ENCODE results near the gene SOHLH1.

SOHLH1 gene

DNA sequence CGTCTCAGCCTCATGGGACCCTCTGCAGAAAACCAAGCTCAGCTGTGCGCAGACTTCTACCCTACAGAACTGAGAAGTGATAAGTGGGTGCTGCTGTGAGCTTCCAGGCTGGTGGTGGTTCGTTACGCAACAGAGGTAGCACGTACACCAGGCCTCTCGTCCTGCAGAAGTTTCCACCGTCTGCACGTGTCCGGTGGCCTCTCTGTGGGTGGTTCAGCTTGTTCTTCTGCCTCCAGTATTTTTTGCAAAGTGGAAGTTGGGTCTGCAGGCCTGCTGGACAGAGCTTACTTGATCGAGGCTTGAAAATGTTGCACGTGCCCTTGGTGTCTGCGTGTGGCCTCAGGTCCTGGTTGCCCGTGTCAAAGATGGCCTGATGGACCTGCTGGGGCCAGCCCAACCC lies 30.2 kb upstream of the SOHLH1 start:
- no peak for DNase-seq (ENCODE audit: low read depth in 2 of 2)

DNA sequence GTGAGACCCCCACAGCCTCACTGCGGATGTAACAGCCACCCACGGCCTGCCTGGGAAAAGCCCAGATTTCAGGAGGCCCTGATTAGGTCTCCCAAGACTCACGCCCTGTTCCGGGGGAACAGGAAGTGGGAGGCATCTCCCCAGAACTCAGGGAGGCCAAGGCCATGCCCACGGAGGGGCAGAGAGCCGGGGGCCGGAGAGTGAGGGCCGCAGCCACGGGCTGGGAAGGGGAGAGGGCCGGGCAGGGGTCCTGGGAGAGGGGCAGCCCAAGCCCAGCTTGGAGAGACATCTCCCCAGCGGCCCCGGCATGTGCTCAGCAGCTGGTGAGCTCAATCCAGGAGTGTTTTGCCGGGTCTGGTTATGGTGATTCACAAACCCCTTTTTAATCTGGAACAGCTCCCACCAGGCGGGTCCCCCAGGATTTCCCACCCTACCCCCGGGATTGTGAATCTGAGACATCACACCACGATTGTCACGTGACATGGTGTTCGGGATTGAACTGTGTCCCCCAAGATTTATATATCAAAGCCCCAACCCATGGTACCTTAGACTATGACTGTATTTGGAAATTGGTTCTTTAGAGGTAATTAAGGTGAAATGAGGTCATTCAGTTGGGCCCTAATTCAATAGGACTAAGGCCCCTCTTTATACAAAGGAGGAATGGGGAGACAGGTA lies 29.3 kb upstream of the SOHLH1 start:
- no peak for DNase-seq (ENCODE audit: low read depth in 2 of 2)

DNA sequence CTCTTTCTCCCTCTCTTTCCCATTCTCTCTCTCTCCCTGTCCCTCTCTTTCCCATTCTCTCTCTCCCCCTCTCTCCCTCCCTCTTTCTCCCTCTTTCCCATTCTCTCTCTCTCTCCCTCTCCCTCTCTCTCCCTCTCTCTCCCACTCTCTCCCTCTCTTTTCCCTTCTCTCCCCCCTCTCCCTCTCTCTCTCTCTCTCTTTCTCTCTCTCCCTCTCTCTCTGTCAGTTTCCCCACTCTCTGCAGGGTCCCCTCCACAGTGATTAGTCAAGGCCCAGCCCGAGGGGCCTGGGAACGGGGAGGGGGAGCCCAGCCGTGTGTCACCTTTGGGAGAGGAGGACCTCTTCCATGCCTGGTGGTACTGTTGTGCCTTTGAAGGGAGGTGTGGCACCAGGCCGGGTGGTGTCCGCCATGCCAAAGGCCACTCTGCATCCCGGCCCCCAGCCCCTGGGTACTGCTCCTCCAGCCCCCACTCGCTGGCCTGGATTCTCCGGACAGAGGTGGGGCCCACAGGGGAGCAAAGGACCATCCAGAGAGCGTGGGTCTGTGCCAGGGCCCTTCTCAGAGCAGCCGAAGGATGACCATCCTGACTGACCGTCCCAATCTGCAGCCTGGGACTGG lies 28.1 kb upstream of the SOHLH1 start:
- no peak for DNase-seq (ENCODE audit: low read depth in 2 of 2)

DNA sequence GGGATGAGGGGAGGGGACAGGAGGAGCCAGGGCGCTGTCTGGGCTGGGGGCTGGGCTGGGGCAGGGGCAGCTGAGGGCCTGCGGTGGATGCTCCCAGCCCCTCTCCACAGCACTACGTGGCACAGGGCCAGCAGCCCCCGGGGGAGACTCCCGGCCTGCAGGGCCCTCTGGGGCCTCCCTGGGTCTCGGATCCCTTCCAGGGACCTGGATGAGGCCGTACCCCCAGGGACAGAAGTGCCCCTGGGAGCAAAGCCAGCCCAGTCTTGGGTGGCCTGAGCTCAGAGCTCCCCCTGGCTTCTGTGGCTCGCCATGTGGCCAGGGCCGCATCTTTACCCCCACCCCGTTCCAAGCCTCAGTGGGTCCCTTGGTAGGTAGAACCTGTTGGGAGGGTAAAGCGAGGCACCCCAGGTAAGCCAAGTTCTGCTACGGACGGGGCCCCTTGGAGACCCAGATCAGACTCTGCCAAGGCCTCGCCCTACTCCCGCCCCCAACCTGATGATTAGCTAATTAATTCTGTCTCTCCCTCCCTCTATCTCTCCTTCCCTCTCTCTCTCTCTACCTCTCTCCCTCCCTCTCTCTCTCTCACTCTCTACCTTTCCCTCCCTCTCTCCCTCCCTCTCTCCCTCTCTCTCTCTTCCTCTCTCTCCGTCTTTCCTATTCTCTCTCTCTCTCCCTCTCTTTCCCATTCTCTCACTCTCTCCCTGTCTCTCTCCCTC lies 27.0 kb upstream of the SOHLH1 start:
- DNase-seq (ENCODE audit: low read depth in 2 of 2), result no peak

DNA sequence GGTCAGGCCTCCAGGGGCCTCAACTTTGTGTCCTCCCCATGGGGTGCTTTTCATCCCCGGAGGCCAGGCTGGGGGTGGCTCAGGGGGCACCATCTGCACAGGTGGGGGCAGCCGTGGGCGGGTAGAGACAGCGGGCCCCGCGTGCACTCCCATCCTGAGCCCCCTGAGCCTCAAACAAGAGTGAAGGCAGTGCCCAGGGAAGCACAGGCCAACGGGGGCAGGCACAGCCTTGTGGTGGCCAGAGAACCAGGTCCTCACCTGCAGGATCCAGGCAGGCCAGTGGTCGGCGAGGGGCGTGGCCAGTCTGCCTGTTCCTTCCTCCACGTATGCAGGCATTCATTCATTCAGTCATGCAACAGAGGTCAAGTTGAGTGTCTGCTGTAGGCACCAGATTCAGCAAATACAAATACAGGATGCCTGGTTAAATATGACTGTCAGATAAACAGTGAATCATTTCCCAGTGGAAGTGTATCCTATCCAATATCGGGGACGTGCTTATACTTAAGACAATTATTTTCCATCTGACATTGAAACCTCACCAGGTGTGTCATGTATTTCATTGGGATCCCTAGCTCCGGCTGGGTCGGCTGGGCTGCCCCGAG lies 25.0 kb upstream of the SOHLH1 start:
- DNase-seq (ENCODE audit: low read depth in 2 of 2), result no peak

DNA sequence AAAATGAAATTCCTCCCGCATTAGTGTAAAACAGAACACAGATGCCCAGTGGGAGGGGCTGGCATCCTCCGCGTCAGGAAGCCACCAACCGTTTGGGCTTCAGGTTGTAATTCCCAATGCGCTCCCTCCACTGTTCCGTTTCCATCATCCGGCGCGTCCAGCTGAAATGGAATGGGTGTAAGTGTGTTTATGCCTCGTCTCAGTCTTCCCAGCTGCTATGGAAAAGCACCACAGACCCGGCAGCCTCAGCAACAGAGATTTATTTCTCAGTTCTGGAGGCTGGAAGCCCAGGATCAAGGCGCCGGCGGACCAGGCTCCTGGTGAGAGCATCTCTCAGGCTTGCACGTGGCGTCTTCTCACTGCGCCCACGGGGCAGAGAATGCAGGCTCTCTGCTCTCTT lies 23.1 kb upstream of the SOHLH1 start:
- no peak for DNase-seq (ENCODE audit: low read depth in 2 of 2)

DNA sequence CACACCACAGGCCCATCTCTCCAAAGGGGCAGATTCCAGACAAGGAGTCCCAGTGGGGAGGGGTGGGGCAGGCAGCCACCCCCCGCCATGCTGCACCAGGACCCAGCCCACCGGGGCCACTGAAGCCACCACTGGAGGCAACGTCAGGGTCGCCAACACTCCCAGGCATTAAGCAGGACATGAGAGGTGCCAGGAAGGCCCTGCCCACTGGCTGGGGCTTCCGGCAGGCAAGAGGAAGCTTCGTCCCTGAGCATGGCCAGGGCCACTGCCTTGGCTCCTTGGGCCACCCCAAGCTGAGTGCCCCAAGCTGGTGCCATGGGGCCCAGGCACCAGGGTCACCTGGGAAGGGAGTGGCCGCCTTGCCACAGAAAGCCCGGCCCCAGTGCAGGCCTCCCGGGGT lies 20.2 kb upstream of the SOHLH1 start:
- DNase-seq (ENCODE audit: low read depth in 2 of 2), result no peak

DNA sequence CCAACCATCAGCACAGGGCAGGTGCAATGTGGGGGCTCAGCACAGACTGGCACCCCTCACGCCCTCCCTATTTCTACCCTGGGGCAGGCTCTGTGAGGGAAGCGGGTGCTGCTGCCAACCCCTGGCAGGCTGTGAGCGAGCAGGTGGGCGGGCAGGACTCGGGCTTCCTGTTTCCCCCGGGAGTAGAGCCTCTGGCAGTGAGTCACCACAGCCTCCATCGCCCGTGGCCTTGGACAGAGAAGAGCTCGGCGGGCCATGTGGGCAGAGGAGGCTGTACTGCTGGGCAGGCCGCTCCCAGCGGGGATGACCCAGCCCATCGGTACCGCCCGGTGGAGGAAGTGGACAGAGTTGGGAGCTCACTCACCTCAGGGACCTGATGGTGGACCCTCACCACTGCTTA lies 19.3 kb upstream of the SOHLH1 start:
- no peak for DNase-seq (ENCODE audit: low read depth in 2 of 2)

DNA sequence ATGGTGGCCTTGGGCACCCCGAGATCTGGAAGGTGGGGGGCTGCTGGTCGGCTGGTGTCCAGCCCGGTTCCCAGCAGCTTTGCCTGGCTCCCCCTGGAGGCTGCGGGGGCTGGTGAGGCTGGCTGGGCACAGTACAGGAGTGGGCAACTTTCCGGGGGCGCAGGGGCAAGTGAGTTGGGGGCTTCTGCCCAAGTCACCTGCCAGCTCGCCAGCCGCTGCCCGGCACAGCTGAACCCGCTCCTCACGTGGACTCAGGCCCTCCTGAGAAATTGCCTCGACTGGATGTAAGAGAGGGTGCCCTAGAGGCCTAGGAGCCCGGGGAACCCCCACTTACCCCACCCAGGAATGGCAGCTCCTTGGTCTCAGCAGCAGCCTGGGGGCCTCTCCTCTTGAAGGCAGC lies 18.1 kb upstream of the SOHLH1 start:
- DNase-seq (ENCODE audit: low read depth in 2 of 2), result no peak

DNA sequence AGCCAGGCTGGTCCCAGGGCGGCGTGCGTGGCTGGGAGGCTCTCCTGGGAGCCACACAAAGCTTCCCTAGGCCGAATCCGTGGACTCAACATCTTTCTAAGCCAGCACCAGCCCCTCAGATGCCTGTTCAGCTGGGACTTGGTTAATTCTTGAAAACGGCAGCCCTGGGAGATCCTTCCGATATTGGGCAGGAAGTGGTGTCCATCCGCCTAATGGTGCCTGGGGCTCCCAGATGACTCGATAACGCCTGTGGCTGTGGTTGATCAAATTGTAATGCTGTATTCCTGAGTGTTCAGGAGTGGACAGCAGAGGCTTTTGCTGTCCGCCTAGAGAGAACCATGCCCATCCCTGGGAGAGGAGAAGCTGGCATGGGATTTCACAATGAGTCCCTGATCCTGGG lies 16.8 kb upstream of the SOHLH1 start:
- DNase-seq (ENCODE audit: low read depth in 2 of 2), result no peak

DNA sequence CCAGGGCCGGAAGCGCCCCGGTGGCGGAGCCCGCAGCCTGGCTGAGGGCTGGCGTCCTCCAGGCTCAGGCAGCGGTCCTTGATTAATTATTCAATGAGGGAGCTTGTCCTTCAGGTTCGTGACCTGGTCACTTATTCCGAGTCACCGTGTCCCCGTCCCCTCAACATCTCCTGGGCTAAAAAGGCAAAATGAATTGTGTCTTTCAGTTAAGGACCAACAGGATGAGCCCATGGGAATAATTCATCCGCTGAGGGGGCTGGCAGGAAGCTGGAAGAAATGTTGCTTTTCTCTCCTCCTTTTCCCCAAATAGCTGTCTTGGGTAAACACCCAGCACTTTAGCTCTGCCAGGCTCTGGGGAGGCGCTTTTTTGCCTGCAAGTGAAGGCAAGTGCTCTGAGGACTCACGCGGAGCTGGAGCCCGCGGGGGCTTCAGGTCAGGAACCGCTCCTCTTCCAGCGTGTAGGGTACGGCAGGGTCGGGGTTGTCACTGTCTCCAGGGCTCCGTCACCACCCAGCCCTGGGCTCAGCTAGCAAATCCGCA lies 15.8 kb upstream of the SOHLH1 start:
- no peak for DNase-seq (ENCODE audit: low read depth in 2 of 2)

DNA sequence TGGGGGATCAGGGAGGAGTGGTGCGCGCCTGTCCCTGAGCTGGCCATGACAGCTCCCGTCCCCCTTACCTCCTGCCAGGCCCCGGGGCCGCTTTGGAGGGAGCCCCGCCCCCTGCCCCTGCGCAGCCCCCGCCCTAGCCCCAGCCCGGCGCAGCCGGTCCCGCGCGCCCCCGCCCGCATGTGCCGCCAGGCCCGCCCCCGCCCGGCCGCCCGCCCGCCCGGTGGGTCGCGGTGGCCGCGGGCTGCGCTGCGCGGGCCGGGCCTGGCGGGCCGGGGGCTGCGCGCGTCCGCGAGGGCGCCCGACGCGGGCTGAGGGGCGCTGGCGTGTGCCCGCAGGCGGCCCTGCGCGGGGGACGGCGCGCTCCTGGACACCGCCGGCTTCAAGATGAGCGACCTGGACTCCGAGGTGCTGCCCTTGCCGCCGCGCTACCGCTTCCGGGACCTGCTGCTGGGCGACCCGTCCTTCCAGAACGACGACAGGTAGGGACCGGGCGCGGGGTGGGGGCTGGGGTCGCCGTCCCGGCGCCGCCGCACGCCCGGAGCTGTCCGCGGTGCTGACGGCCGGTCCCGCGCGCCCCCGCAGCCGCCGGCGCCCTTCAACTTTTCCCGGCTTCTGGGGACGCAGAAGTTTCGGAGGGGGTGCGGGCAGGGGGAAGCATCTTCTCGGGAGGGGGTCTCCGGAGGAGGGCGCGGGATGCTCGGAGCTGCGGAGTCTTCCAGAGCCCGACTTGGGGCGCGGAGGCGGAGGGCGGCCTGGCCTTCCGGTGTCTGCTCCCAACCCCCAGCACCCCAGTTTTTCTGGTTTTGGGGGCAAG lies 15.2 kb upstream of the SOHLH1 start:
- no peak for DNase-seq (ENCODE audit: low read depth in 2 of 2)

DNA sequence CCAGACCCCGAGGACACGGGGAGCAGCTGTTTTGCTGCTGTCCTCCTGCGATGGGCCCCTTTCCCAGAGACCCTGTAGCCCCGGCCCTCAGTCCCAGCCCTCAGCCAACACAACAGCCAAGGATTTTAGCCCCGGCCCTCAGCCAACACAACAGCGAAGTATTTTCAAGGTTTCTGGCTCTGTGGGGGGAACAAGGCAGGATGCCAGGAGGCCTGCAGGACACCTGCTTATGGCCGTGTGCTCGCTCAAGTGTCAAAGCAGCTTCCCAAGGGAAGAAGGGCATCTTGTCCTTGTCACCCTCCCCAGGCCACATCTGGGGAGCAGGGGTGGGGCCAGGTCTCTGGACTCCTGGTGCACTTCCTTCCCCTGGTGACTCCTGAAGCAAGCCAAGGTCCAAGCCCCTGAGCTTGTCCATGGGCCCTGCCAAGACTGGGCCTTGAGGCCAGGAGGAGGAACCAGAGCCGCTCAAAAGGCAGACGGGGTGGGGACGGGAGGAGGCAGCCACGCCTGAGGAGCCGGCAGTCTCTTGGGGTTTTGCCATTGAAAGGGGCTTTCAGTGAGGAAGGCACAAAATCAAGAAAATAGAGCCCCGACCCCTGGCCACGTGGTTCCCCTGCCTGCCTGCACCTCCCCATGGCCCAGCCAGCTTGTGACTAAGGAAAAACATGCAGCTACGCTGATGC lies 13.5 kb upstream of the SOHLH1 start:
- no peak for DNase-seq (ENCODE audit: low read depth in 2 of 2)

DNA sequence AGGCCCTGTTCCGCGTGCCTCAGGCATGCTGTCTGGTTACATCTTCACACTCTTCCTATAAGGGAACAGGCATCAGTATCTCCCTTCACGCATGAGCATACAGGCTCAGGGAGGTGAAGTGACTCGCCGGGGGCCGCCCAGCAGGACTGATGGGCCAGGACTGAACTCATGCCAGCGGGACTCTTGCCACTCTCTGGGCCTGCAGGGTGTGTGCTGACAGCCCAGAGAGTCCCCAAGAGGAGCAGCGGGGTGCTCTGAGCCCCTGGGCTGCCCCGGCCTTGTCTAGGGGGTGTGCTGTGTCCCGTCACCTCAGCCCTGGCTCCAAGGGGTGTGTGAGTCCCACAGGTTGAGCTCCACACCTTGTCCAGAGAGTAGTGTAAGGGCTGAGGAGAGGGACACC lies 12.6 kb upstream of the SOHLH1 start:
- no peak for DNase-seq (ENCODE audit: low read depth in 2 of 2)

DNA sequence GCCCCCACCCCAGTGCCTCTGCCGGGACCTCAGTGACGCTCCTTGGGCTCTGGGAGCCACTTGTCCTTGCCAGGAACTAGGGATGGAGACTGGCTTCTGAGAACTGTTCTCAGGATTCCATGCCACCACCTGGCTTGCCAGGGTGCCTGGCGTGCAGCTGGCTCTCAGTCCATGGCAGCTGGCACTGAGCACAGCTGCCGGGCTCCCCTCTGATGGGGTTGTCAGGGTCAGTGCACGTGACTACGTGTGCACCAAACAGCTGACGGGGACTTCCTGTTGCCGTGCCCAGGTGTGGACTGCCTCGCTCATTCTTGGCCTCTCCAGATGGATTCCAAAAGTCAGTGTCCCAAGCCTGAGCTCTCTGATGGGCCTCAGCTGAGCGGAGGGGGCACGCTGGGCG lies 12.1 kb upstream of the SOHLH1 start:
- DNase-seq (ENCODE audit: low read depth in 2 of 2), result no peak

DNA sequence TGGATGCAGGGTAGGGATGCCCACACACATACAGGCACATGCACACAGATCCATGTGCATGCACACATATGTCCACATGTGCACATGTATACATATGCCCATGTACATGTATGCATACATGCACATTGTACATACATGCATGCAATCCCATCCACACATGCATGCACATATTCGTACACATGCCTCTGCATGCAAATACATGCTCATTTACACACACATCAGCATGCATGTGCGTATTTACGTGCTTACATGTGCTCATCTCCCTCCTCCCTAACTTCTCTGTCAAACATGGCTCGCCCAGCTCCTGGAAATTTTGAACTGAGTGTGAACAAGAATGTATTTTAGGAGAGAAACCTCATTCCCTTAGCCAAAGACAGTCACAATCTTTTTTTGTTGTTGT lies 8.9 kb upstream of the SOHLH1 start:
- no peak for DNase-seq (ENCODE audit: low read depth in 2 of 2)

DNA sequence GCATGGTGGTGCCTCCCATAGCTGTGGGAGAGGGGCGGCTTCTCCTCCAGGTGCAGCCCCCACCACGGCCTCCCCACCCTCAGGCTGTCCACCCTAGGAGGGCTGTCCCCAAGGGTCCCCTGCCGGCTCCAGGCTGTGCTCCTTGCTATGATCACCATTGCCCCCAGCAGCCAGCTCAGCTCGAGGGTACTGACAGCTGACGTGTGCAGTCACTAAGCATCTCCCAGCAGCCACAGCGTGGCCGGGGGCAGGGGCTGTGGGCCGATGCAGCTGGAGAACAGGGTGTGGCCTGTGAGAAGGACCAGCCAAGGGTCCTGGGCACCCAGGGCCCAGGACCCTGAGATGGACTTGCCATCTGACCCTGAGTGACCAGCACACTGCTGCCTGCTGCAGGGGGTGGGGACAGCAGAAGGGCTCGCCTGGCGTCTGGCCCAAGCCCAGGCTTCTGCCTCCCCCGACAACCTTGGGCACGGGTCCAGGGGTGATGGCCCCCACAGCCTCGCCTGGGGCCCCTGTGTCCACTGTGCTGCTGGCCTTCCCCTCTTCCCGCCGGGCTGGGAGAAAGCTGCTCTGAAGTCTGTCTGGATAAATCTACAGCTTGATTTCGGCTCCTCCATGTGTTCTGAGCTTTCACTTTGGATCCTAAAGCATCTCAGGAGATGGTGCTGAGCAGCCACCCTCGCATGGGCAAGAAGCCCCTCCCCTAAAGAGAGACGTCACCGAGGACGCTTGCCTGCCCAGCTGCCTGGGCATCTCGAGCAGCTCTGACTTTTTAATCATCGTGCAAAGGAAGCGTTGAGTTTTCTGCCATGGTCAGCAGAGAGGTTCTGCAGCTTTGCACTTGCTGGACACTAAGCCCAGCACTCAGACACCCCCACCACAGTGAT lies 8.2 kb upstream of the SOHLH1 start:
- no peak for DNase-seq (ENCODE audit: low read depth in 2 of 2)

DNA sequence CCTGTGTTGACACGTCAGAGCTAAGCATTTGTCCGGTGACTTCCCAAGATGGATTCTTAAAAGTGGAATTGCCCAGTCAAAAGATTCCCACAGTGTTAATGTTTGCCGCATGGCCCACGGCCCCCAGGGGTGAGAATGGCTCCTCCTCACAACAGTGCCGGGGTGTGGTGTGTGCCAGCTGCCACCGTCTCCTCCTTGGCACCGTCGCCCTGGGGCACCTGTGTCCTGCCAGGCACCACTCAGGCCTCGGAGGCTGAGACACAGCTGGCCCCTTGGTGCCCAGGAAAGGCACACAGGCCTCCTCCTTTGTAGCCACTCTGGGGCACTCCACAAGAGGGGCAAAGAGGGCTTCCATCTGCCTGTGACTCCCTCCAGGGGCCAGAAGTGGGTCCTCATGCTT lies 7.0 kb upstream of the SOHLH1 start:
- DNase-seq (ENCODE audit: low read depth in 2 of 2), result no peak

DNA sequence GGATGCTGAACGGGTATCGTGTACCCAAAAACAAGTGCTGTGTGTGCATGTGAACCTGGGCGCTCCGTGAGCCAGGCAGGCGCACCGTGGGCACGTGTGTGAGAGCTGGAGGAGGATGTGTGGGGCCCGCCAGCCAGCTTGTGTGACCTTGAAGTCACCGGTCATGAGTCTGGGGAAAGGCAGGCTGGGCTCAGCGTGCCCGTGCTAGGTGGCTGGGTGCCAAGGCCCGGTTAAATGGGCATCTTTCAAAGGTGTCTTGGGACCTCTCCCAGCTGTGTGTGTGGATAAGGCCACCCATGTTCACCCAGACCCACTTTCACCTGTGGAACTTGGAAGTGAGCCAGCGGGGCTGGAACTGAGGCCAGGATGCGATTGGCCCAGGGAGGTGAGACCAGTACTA lies 6.1 kb upstream of the SOHLH1 start:
- DNase-seq (ENCODE audit: low read depth in 2 of 2), result no peak

DNA sequence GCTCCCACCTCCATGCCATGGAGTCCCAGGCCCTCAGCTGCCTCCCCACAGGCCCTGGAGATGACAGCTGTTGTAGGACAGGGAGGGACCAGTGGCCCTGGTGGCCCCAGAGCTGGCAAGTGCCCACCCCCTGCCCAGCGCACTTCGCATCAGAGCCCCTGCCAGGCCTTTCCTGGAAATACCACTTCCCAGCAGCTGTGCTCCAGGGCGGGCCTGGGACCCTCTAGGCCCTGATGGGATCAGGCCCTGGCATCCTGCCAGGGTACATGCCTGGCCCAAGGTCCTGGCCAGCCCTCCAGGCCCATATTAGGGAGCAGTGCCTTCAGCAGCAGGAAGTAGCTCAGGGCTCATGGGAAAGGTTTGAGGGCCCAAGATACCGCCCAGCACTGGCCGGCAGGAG lies 5.2 kb upstream of the SOHLH1 start:
- DNase-seq (ENCODE audit: low read depth in 2 of 2), result no peak

All from activated CD8-positive, alpha-beta memory T cell treated with anti-CD3 and anti-CD28 coated beads for 4 hours (primary cell).